GM21529 (cell line): ENCODE results near the gene MS4A2.
"Not testable (repeated sequence)": the region's sequence is repeated elsewhere in the genome, so short reads cannot be mapped to it uniquely, and the experiment has no call there.

Experiments used
- ATAC-seq: cut with Tn5 transposase; IDR thresholded peaks from one replicate; pipeline ENCODE4 v1.9.1; 2021; ENCODE audit not compliant: unreplicated experiment

Gene MS4A2

DNA sequence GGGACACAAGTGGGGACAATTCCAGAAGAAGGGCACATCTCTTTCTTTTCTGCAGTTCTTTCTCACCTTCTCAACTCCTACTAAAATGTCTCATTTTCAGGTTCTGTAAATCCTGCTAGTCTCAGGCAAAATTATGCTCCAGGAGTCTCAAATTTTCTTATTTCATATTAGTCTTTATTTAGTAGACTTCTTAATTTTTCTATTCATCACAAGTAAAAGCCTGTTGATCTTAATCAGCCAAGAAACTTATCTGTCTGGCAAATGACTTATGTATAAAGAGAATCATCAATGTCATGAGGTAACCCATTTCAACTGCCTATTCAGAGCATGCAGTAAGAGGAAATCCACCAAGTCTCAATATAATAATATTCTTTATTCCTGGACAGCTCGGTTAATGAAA lies at the start of gene MS4A2:
Gene MS4A2, plus strand, starts transcription at position 301 of the 400 bp plus-strand sequence. CDS start 102 bp downstream, outside the sequence.
- ATAC-seq, result no peak

DNA sequence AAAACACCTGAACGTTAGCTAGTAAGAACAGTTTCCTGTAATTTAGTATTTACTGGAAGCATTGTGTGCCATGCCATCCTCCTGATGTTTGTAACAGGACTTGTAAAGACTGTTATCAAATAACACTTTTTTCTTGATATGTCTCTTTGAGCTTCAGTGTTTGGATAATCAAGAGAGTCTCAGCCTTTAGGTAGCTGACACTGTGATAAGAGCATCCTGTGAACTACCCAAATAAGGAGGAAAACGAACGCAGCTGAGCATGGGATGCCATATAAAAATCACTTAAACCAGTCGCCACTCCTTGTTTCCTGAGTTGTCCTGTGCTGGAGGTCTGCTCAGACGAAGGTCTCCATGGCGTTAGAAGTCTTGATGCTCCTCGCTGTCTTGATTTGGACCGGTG lies 48.4 kb upstream of the MS4A2 start, which contains the start of gene OOSP2:
Gene OOSP2, plus strand, starts transcription at position 301 of the 400 bp plus-strand sequence. Its CDS starts 51 bp downstream, at position 352.
- ATAC-seq, result no peak

DNA sequence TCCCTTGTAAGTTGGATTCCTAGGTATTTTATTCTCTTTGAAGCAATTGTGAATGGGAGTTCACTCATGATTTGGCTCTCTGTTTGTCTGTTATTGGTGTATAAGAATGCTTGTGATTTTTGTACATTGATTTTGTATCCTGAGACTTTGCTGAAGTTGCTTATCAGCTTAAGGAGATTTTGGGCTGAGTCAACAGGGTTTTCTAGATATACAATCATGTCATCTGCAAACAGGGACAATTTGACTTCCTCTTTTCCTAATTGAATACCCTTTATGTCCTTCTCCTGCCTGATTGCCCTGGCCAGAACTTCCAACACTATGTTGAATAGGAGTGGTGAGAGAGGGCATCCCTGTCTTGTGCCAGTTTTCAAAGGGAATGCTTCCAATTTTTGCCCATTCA lies 38.0 kb upstream of the MS4A2 start:
- ATAC-seq, result not testable (repeated sequence)

DNA sequence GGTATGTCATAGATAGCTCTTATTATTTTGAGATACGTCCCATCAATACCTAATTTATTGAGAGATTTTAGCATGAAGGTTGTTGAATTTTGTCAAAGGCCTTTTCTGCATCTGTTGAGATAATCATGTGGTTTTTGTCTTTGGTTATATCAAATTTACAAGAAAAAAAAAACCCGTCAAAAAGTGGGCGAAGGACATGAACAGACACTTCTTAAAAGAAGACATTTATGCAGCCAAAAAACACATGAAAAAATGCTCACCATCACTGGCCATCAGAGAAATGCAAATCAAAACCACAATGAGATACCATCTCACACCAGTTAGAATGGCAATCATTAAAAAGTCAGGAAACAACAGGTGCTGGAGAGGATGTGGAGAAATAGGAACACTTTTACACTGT lies 37.6 kb upstream of the MS4A2 start:
- ATAC-seq, result not testable (repeated sequence)

DNA sequence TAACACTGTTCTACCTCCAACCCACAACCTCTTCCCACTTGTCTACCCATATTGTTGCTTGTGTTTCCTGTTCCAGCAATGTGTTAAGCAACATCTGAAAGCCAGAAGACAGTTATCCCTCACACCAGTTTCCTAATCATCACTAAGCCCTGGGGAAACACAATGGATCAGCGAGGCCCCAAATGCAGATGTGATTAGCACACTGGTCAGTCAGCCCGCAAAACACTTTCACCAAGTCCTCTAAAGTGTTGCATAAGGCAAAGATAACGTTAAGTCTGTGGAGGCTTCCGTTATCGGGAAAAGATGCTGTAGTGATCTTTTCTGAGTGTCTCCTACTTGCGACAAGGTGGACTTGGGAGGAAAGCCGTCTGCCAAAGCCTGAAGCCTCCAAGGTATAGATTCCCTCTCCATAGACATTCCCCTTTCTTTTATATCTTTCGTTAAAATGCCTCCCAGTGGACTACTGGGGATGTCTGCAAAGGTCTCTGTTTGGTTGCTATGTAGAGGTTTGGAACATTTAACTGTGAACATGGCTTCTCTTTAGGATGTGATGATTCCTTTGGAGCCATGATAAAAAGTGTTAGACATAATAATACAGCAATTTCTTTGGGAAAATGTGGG lies 32.0 kb upstream of the MS4A2 start, which contains the start of gene MS4A3:
Gene MS4A3, plus strand, starts transcription at position 317 of the 621 bp plus-strand sequence. CDS start 4,496 bp downstream, outside the sequence.
- no peak for ATAC-seq

DNA sequence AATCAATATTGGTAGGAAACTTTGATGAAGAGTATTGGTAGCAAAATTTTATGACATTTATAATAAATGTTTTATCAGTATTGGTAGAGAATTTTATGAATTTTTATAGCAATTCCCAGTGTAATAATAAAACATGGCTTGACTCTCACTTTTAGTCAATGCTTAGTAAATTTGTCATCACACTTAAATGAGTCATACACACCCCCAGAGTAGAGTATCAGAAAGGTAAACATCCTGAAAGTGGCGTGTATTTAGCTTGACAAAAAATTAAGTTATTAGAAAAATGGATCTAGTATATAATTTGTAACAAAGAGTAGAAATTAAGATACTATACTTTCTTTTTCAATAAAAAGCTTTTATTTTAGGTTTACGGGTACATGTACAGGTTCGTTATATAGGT lies 29.4 kb upstream of the MS4A2 start:
- ATAC-seq, result no peak

DNA sequence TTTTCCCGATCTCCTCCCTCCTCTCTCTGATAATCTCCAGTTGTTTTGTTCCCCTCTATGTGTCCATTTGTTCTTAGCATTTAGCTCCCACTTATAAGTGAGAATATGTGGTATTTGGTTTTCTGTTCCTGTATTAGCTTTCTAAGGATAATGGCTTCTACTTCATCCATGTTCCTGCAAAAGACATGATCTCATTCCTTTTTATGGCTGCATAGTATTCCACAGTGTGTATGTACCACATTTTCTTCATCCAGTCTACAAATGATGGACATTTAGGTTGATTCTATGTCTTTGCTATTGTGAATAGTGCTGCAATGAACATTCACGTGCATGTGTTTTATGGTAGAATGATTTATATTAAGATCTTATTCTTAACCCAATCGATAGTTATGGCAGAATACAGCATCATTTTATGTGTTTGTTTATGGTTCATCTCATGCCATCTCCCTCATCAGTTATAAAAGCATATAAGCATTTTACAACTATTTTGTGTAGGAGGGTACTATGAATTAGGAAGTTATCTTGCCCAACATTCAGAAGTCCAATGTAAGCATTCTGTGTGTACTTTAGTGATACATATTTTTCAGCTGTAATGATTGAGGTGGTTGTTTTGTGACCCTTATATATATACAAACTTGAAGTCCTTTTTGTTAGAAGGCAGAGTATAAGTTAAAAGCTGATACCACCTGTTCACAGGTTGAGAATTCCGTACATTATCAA lies 28.8 kb upstream of the MS4A2 start:
- ATAC-seq, result no peak

DNA sequence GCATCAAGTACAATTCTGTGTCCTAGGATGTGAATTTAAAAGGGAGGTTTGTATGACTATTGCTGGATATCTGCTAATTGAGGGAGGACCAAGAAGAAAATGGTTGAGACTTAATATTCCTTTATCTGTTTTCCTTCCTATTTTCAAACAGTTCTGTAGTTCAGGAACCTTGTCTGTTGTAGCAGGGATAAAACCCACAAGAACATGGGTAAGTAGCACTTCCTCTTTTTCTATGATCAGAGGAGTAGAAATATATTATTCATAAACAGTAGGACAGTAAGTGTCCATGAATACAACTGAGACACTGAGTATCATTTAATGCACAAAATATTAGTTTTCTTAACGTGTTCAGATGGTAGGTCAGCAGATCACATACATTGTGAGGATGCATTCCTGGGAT lies 24.4 kb upstream of the MS4A2 start:
- ATAC-seq, result no peak

DNA sequence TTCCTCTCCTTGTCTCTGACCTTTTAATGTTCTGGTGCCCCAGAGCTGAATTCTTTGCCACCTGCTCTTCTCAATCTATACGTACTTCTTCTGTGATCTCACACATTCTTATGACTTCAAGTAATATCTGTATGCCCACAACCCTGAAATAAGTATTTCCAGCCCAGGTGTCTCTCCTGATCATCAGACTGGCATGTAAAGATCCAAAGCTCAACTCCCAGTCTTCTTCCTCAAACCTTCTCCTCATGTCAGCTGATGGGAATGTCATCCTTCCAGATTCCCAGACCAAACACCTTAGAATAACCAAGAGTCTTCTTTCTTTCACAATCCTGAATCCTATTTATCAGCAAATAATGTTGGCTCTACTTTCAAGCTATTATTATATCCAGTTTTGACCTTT lies 22.7 kb upstream of the MS4A2 start:
- no peak for ATAC-seq

DNA sequence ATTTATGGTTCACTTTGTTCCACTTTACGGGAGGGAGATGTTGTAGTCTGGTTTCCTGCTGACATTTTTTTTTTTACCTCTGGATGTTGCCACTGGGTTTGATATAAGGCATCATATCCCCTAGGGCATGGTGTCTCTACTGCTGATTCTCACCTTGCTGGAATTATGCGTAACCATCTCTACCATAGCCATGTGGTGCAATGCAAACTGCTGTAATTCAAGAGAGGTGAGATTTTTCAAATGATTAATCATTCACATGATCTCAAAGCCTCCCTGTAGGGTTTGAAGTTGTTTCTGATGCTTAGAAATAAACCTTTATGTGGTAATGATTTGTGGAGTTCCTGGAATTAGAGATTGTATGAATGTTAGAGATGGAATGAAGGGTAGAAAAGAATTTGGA lies 19.0 kb upstream of the MS4A2 start:
- ATAC-seq, result no peak

DNA sequence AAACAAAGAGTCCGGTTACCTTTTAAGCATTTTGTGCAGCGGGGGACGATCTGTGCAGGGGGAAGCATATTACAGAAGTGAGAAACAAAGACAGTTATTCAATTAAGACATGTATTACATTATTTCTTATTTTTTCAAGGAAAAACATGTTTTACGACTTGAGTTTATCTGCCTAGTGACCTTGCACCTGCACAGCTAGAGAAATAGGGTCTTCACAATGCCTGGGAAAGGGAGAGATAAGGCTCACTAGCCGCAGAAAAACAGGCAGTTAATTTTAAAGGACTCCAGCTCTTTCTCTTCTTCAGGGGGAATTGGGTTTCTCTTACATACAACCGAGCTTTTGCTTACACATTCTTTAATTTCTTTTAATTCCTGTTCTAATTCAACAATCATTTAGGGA lies 16.8 kb upstream of the MS4A2 start:
- ATAC-seq, result not testable (repeated sequence)

DNA sequence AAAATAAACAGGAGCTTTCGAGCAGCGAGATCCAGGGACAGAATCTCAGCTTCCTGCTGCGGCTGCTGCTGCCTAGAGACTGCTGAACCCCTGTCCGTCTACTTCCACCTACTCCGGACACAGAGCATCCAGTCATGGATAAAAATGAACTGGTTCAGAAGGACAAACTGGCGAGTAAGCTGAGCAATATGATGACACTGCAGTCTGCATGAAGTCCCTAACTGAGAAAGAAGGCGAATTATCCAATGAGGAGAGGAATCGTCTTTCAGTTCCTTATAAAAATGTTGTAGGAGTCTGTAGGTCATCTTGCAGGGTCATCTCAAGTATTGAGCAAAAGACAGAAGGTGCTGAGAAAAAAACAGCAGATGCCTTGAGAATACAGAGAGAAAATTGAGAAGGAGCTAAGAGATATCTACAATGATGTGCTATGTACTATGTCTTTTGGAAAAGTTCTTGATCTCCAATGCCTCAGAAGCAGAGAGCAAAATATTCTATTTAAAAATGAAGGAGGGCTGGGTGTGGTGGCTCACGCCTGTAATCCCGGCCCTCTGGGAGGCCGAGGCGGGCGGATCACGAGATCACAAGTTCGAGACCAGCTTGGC lies 11.1 kb upstream of the MS4A2 start:
- no peak for ATAC-seq

DNA sequence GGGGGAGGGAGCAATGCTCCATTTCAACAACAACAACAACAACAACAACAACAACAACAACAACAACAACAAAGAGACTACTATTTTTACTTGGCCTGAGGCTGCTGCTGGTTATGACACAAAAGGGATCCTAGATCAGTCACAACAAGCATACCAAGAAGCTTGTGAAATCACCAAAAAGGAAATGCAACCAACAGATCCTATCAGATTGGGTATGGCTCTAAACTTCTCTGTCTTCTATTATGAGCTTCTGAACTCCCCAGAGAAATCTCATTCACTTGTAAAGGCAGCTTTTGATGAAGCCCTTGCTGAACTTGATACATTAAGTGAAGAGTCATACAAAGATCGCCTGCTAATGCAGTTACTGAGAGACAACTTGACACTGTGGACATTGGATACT lies 10.5 kb upstream of the MS4A2 start:
- ATAC-seq, result no peak

DNA sequence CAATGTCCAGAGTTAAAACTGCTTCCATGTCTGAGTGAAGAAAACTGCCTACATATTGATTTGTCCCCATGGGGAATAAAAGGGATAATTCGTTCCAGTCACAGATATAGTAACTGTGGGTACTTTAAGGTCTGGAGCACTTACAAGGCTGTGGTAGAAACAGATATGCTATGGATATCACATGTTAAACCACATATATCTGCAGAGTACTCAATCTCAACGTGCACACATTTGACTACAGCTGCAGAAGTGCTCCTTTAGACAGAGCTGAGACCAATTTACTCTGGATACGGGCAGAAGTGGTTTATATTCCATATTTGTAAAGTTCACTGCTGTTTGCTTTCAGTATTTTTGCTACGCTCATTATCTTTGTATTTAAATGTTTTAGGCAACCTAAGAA lies 9.7 kb upstream of the MS4A2 start:
- ATAC-seq, result no peak

DNA sequence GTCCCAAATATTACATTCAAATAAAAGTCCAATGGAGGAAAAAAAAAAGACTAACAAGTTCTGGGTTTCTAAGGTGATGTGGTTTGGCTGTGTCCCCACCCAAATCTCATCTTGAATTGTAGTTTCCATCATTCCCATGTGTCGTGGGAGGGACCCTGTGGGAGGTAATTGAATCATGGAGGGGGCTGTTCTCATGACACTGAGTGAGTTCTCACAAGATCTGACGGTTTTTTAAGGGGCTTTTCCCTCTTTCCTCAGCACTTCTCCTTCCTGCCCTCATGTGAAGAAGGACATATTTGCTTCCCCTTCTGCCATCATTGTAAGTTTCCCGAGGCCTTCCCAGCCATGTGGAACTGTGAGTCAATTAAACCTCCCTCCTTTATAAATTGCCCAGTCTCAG lies 7.9 kb upstream of the MS4A2 start:
- ATAC-seq, result no peak

DNA sequence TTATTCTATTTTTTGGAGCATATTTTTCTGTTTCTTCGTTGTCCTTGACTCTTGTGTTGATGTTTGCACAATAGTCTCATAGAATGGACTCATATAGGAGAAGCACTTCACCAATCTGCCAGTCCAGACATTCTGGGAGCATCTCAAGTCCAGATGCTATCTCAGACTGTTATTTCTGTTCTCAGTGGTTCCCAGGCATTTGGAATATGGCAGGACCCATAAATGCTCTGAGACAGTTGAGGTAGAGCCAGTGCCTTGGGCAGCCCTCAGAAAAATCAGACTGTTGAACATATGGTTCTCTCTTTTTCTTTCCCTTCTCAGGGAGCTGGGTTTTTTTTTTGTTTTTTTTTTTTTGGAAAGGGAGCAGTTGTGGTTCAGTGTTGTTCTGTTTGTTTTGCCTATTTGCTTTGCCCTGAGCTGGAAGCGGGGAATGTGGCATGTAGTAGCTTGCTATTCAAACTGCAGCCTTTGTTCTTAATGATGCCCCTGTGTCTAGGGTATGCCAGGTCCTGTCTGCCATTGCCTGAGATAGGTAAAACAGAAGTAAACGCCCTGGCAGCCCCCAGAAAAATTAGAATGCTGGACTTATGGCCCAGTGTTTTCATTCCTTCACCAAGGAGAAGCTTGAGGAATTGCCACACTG lies 3.7 kb upstream of the MS4A2 start:
- ATAC-seq, result no peak

DNA sequence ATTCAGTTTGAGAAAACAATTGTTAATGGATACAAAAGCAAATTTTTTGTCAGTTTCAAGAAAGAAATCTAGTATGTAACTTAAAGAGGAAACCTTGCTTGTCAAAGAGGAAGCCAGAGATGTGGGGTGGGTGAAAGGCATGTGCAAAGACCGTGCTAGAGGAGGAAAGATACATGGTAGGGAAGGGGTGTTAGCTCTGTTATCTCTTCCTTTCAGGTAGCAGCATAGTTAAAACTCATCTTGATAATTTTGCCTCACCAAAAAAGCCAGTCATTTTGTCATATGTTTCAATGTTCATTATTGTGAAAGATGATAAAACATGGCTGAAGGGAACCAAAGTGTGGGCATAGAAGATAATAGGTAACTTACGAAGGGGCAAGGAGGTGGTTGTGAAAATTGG lies 2.6 kb upstream of the MS4A2 start:
- no peak for ATAC-seq

DNA sequence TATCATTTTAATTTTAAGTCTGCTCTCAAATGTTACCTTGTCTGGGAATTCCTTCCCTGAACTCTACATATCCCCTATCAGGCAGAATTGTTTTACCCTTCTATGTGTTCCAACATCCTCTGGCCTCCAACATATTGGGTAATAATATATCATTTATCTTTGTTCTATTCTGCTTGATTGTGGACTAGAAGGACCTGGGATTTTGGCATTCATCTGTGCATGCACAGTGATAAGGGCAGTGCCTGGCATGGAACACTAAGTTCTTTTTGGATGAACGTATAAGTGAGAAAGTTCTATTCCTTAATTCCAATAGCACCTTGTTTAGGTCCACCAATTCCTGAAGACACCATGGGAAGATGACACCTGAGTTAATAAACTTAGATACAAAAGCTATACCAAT lies 1.2 kb upstream of the MS4A2 start:
- ATAC-seq, result no peak

DNA sequence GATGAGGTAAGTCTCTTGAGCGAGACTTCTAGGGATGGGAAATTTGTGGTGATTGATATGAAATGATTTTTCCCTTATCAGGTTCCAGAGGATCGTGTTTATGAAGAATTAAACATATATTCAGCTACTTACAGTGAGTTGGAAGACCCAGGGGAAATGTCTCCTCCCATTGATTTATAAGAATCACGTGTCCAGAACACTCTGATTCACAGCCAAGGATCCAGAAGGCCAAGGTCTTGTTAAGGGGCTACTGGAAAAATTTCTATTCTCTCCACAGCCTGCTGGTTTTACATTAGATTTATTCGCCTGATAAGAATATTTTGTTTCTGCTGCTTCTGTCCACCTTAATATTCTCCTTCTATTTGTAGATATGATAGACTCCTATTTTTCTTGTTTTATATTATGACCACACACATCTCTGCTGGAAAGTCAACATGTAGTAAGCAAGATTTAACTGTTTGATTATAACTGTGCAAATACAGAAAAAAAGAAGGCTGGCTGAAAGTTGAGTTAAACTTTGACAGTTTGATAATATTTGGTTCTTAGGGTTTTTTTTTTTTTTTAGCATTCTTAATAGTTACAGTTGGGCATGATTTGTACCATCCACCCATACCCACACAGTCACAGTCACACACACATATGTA lies 7.1 kb downstream of the MS4A2 start:
- no peak for ATAC-seq

DNA sequence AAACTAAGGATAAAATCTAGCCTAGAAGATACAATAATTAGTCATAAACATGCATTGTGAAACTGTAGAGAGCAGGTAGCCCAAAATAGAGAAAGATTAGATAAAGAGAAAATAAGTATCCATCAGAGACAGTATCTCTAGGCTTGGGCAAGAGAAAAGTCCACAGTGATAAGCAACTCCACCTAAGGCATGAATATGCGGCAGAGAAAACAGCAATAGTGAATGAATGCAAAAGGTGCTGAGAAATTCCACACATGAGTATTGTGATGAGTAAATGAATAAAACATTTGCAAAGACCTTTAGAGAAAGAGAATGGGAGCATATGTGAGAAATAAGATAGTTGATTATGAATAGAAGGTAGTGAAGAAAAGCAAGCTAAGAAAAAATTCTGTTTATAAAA lies 8.7 kb downstream of the MS4A2 start:
- no peak for ATAC-seq

DNA sequence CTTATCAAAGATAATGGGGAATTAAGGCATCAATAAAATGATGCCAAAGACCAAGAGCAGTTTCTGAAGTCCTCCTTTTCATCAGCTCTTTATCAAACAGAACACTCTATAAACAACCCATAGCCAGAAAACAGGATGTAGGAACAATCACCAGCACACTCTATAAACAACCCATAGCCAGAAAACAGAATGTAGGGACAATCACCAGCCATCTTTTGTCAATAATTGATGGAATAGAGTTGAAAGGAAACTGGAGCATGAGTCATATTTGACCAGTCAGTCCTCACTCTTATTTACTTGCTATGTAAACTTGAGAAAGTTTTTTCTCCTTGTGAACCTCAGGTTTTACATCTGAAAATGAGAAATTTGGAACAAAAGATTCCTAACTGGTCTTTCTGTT lies 10.0 kb downstream of the MS4A2 start:
- no peak for ATAC-seq
